Skeletal muscle cell (primary cell): ENCODE results near the gene BABAM2.

Experiments
- DNase-seq: peaks from one replicate; pipeline ENCODE4 v3.0.0-alpha.2; 2010; ENCODE audit warnings: low read depth
- H3K4me3 ChIP-seq: 2 replicates; pipeline ENCODE4 v1.5.1; 2011; ENCODE audit warnings: low read depth, mild to moderate bottlenecking, control low read depth, low read length, moderate library complexity

The BABAM2 gene

GRCh38 chr2:28164280-28164801 is 273.8 kb downstream of the BABAM2 start:
- no peak overlapping the region for H3K4me3 ChIP-seq
- no peak for DNase-seq

- DNase-seq = no peak
Observed at GRCh38 chr2:28165087-28165635, 274.6 kb downstream of the BABAM2 start.

GRCh38 chr2:28166956-28167355 is 276.4 kb downstream of the BABAM2 start:
- no peak overlapping the region for H3K4me3 ChIP-seq
- no peak for DNase-seq

More at GRCh38 chr2:28165087-28165635, 274.6 kb downstream of the BABAM2 start:
- H3K4me3 ChIP-seq = no peak overlapping the region

GRCh38 chr2:28168376-28168775 is 277.8 kb downstream of the BABAM2 start:
- DNase-seq = no peak

GRCh38 chr2:28169492-28169891 is 279.0 kb downstream of the BABAM2 start:
- DNase-seq = no peak
- H3K4me3 ChIP-seq = no peak overlapping the region

More at GRCh38 chr2:28168376-28168775, 277.8 kb downstream of the BABAM2 start:
- H3K4me3 ChIP-seq = no peak overlapping the region

GRCh38 chr2:28172114-28172898 is 281.8 kb downstream of the BABAM2 start:
- peak; percentile 66 for DNase-seq
- H3K4me3 ChIP-seq = no peak overlapping the region

- no peak overlapping the region for H3K4me3 ChIP-seq
- no peak for DNase-seq
Observed at GRCh38 chr2:28173377-28173776, 282.8 kb downstream of the BABAM2 start.

- no peak overlapping the region for H3K4me3 ChIP-seq
- no peak for DNase-seq
Observed at GRCh38 chr2:28174211-28174610, 283.7 kb downstream of the BABAM2 start.

GRCh38 chr2:28175028-28175427 is 284.5 kb downstream of the BABAM2 start:
- H3K4me3 ChIP-seq = no peak overlapping the region
- no peak for DNase-seq

GRCh38 chr2:28178946-28179345 is 288.4 kb downstream of the BABAM2 start:
- DNase-seq = no peak
- no peak overlapping the region for H3K4me3 ChIP-seq

- H3K4me3 ChIP-seq = no peak overlapping the region
- DNase-seq = no peak
Observed at GRCh38 chr2:28181801-28182200, 291.3 kb downstream of the BABAM2 start.

GRCh38 chr2:28182348-28182747 is 291.8 kb downstream of the BABAM2 start:
- DNase-seq = no peak
- no peak overlapping the region for H3K4me3 ChIP-seq

GRCh38 chr2:28185153-28185552 is 294.6 kb downstream of the BABAM2 start:
- no peak for DNase-seq
- no peak overlapping the region for H3K4me3 ChIP-seq

GRCh38 chr2:28185891-28186290 is 295.4 kb downstream of the BABAM2 start:
- H3K4me3 ChIP-seq = no peak overlapping the region

GRCh38 chr2:28187186-28187585 is 296.7 kb downstream of the BABAM2 start:
- no peak overlapping the region for H3K4me3 ChIP-seq
- DNase-seq = no peak

More at GRCh38 chr2:28185891-28186290, 295.4 kb downstream of the BABAM2 start:
- DNase-seq = peak; percentile 50

GRCh38 chr2:28188436-28188835 is 297.9 kb downstream of the BABAM2 start:
- DNase-seq = no peak
- H3K4me3 ChIP-seq = no peak overlapping the region

- no peak for DNase-seq
- no peak overlapping the region for H3K4me3 ChIP-seq
Observed at GRCh38 chr2:28193630-28194403, 303.3 kb downstream of the BABAM2 start.

GRCh38 chr2:28199995-28200679 is 309.6 kb downstream of the BABAM2 start:
- no peak overlapping the region for H3K4me3 ChIP-seq
- no peak for DNase-seq

- DNase-seq = no peak
- H3K4me3 ChIP-seq = no peak overlapping the region
Observed at GRCh38 chr2:28201671-28202180, 311.2 kb downstream of the BABAM2 start.
